ENCODE measurements around the gene MAP3K7CL. TPM values are rescaled to one million over a fixed set of nuclear protein-coding genes. Genes with fewer than 3 reads are reported as not detected.

MAP3K7CL gene
- total and polyA plus RNA-seq, 2 experiments from 2014 or later = 0.12 TPM; not detected in 1

DNA sequence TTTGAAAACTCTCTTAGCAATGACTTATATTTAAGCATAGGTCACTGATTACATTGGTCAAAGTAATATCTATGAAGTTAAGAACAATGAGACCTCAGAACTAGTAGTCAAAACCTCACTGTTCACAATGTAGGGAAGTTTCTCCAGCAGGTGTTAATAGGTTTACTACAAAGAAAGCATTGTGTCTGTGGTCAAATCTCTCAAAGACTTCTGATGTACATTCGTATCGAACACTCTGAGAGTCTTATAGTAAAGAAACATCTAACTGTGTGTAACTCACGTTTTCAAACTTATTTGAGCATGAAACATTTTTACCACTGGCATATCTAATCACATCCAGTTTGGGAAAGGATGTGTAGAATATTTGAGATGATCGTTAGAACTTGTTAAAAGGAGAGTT lies 76.0 kb downstream of the MAP3K7CL start:
- H3K27me3 ChIP-seq = no peaks in the 10 kb centered on the region
- H3K4me3 ChIP-seq = no peak overlapping the region
- no peak overlapping the region for H3K27ac ChIP-seq
- H3K9me3 ChIP-seq (ENCODE audit: low read depth) = no peaks in the 10 kb centered on the region
- TF ChIP-seq, protein P1, sequence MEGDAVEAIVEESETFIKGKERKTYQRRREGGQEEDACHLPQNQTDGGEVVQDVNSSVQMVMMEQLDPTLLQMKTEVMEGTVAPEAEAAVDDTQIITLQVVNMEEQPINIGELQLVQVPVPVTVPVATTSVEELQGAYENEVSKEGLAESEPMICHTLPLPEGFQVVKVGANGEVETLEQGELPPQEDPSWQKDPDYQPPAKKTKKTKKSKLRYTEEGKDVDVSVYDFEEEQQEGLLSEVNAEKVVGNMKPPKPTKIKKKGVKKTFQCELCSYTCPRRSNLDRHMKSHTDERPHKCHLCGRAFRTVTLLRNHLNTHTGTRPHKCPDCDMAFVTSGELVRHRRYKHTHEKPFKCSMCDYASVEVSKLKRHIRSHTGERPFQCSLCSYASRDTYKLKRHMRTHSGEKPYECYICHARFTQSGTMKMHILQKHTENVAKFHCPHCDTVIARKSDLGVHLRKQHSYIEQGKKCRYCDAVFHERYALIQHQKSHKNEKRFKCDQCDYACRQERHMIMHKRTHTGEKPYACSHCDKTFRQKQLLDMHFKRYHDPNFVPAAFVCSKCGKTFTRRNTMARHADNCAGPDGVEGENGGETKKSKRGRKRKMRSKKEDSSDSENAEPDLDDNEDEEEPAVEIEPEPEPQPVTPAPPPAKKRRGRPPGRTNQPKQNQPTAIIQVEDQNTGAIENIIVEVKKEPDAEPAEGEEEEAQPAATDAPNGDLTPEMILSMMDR (IDR thresholded peaks at IDR 0.05; ENCODE audit: low read depth, low read length) = no peak
- H3K36me3 ChIP-seq = no peaks in the 10 kb centered on the region
- no peak for DNase-seq (ENCODE audit: low read depth in 1 of 2, low spot score in 1 of 2)
- no peaks in the 10 kb centered on the region for H3K4me1 ChIP-seq (ENCODE audit: low read depth)

DNA sequence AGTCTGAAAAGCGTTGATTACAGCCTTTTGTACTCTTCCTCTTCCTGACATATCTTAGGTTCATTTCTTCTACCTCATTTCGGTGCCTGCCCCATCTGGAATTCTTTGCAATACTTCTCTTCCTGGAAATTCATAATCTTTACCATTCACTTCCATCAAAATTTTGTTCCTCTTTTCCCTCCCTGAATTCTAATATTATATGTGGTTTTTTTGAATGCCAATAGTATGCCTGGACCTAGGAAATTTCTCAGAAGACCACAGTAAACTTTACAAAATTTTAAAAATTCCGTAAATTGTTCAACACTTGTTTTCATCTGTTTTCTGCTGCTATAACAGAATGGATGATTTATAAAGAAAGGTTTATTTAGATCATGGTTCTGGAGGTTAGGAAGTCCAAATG lies 76.8 kb downstream of the MAP3K7CL start:
- DNase-seq (ENCODE audit: low read depth in 1 of 2, low spot score in 1 of 2) = no peak
- no peaks in the 10 kb centered on the region for H3K36me3 ChIP-seq
- H3K4me3 ChIP-seq = no peak overlapping the region
- H3K4me1 ChIP-seq (ENCODE audit: low read depth) = no peaks in the 10 kb centered on the region
- no peaks in the 10 kb centered on the region for H3K9me3 ChIP-seq (ENCODE audit: low read depth)
- no peak overlapping the region for H3K27ac ChIP-seq
- H3K27me3 ChIP-seq = no peaks in the 10 kb centered on the region
- TF ChIP-seq, protein P1 (IDR thresholded peaks at IDR 0.05; ENCODE audit: low read depth, low read length) = no peak

DNA sequence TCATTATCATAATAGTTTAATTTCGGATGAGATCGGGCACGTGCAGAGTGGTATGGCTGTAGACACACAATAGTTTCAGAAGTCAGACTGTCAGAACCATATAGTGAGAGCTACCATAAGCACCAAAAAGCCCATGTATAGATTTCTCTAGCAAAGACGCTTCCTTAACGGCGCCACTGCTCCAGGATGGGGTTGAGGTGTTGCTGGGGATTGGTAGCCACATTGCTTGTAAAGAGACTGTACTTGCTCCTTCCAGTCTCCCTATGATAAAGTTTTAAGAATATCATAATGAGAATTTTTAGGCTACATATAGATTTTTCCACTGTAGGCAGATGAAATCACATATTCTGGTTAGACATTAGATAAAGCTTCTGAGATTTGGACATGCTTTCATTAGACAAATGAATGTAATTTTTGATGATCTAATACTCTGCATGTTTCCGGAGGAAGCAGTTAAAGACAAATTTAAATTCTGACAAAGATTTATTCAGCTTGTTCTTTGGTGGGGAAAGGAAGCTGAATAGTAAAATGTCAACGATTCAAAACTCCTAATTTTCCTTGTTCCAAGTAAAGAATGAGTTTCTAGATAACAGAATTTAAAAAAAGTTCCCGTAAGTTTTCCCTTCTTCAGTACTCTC lies 77.7 kb downstream of the MAP3K7CL start:
- DNase-seq (ENCODE audit: low read depth in 1 of 2, low spot score in 1 of 2) = no peak
- Histone ChIP-seq H3K9me3 (ENCODE audit: low read depth) (no peaks in the 10 kb centered on the region), H3K4me1 (ENCODE audit: low read depth) (no peaks in the 10 kb centered on the region), H3K27ac (no peak overlapping the region), H3K36me3 (no peaks in the 10 kb centered on the region), H3K4me3 (no peak overlapping the region), H3K27me3 (no peaks in the 10 kb centered on the region)
- TF ChIP-seq, protein P1 (IDR thresholded peaks at IDR 0.05; ENCODE audit: low read depth, low read length) = no peak

DNA sequence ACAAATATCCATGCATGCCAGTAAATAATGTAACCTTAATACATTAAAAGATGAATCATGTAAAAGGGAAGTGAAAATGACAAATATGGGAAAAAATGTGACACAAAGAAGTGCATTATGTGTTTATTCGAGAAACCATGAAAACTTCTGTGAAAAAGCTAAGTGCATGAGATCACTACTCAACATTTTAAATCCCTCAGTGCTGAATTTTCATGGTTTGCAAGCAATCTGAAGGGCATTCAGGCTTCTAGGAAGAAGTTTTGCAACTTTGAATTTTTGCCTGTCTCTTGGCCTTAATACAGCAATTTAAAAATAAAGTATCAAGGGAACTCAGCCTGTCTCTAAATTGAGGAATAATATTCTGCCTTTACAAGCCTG lies 78.2 kb downstream of the MAP3K7CL start:
- no peaks in the 10 kb centered on the region for H3K36me3 ChIP-seq
- no peak overlapping the region for H3K4me3 ChIP-seq
- TF ChIP-seq, protein P1 (IDR thresholded peaks at IDR 0.05; ENCODE audit: low read depth, low read length) = no peak
- no peaks in the 10 kb centered on the region for H3K4me1 ChIP-seq (ENCODE audit: low read depth)
- no peaks in the 10 kb centered on the region for H3K9me3 ChIP-seq (ENCODE audit: low read depth)
- no peak overlapping the region for H3K27ac ChIP-seq
- no peaks in the 10 kb centered on the region for H3K27me3 ChIP-seq
- DNase-seq (ENCODE audit: low read depth in 1 of 2, low spot score in 1 of 2) = peak in 1 of 2 donors; percentile 79

DNA sequence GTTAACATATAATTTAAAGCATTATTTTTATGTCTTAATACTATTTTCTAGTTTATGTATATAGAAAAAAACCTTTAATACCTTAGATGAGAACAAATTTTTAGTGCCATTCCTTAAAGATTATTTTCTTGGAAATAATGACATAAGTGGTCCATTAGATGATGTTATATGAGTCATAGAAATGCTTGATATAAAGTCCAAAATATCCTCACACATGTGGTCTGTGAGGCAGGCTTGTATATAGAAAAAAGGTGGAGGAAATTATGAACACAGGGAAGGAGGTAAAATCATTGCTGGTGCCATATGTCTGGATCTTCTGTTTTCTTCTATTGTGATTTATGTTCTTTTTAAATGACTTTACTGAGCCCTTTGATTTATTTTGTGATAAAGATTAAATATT lies 79.3 kb downstream of the MAP3K7CL start:
- no peak for DNase-seq (ENCODE audit: low read depth in 1 of 2, low spot score in 1 of 2)
- Histone ChIP-seq H3K36me3 (no peaks in the 10 kb centered on the region), H3K4me3 (no peak overlapping the region), H3K9me3 (ENCODE audit: low read depth) (no peaks in the 10 kb centered on the region), H3K4me1 (ENCODE audit: low read depth) (no peaks in the 10 kb centered on the region), H3K27me3 (no peaks in the 10 kb centered on the region), H3K27ac (no peak overlapping the region)
- TF ChIP-seq, protein P1 (IDR thresholded peaks at IDR 0.05; ENCODE audit: low read depth, low read length) = no peak
